Stimulated activated CD8-positive, alpha-beta memory T cell treated with anti-CD3 and anti-CD28 coated beads, Interleukin-7, amount 100 ng/mL, for 4 hours (primary cell): Measurements from ENCODE around the gene NEGR1.

Experiments used
- DNase-seq, 2 donors: peaks; one replicate each; pipeline ENCODE4 v3.0.0-alpha.2; 2020; ENCODE audit warnings: low read depth in 2 of 2

The NEGR1 gene

GRCh38 chr1:71693581-71693980 is 588.8 kb downstream of the NEGR1 start:
- DNase-seq, result no peak

- no peak for DNase-seq
Observed at GRCh38 chr1:71689635-71690034, 592.7 kb downstream of the NEGR1 start.

- DNase-seq, result no peak
Observed at GRCh38 chr1:71687376-71687775, 595.0 kb downstream of the NEGR1 start.

GRCh38 chr1:71676979-71677925 is 605.1 kb downstream of the NEGR1 start:
- no peak for DNase-seq

GRCh38 chr1:71668065-71668464 is 614.3 kb downstream of the NEGR1 start:
- no peak for DNase-seq

GRCh38 chr1:71667216-71667615 is 615.1 kb downstream of the NEGR1 start:
- DNase-seq, result no peak

GRCh38 chr1:71666609-71667008 is 615.7 kb downstream of the NEGR1 start:
- no peak for DNase-seq

- no peak for DNase-seq
Observed at GRCh38 chr1:71660411-71660810, 621.9 kb downstream of the NEGR1 start.

GRCh38 chr1:71657891-71658679 is 624.3 kb downstream of the NEGR1 start:
- DNase-seq, result no peak

- no peak for DNase-seq
Observed at GRCh38 chr1:71656902-71657301, 625.4 kb downstream of the NEGR1 start.

GRCh38 chr1:71655604-71656003 is 626.7 kb downstream of the NEGR1 start:
- DNase-seq, result no peak

GRCh38 chr1:71653952-71654351 is 628.4 kb downstream of the NEGR1 start:
- no peak for DNase-seq

GRCh38 chr1:71651214-71651613 is 631.1 kb downstream of the NEGR1 start:
- no peak for DNase-seq

GRCh38 chr1:71650119-71650518 is 632.2 kb downstream of the NEGR1 start:
- DNase-seq, result no peak

GRCh38 chr1:71649608-71650007 is 632.7 kb downstream of the NEGR1 start:
- DNase-seq, result no peak

- DNase-seq, result no peak
Observed at GRCh38 chr1:71647513-71648300, 634.6 kb downstream of the NEGR1 start.

- no peak for DNase-seq
Observed at GRCh38 chr1:71645015-71645414, 637.3 kb downstream of the NEGR1 start.

GRCh38 chr1:71641903-71642302 is 640.4 kb downstream of the NEGR1 start:
- DNase-seq, result no peak

GRCh38 chr1:71640998-71641397 is 641.3 kb downstream of the NEGR1 start:
- DNase-seq, result no peak

GRCh38 chr1:71640116-71640515 is 642.2 kb downstream of the NEGR1 start:
- no peak for DNase-seq

- DNase-seq, result no peak
Observed at GRCh38 chr1:71638081-71638766, 644.1 kb downstream of the NEGR1 start.
